ENCODE measurements around the gene MRPL55.

GRCh38 chr1:228073857-228074545 is 35.1 kb downstream of the MRPL55 start:
- no peak for TF ChIP-seq EZH2phosphoT487 (IDR thresholded peaks at IDR 0.05; ENCODE audit: insufficient read depth, low read depth)
- no peak for TF ChIP-seq EZH2 (IDR thresholded peaks at IDR 0.05; ENCODE audit: insufficient read depth, poor library complexity, severe bottlenecking)
